H1 (cell line): ENCODE measurements around the gene CABP1.

Experiments
- BRCA1 ChIP-seq: IDR thresholded peaks from 2 replicates; pipeline ENCODE4 v1.6.1; 2012; ENCODE audit warnings: low read depth, low read length, improper control_type of control experiment
- CREB1 ChIP-seq: IDR thresholded peaks from 2 replicates; pipeline ENCODE4 v1.6.1; 2012; ENCODE audit warnings: inconsistent platforms
- EP300 ChIP-seq, 2 experiments: IDR thresholded peaks; 1 replicate in 1 of 2; 2 replicates in 1 of 2; pipeline ENCODE4 v1.6.1; 2011 to 2012; ENCODE audit warnings: low read depth in 2 of 2, low read length in 2 of 2, mild to moderate bottlenecking in 2 of 2, borderline replicate concordance in 1 of 2, inconsistent platforms in 1 of 2, moderate library complexity in 1 of 2
- EZH2 ChIP-seq: fragments of 200-600 bp; sonication (generic); IDR thresholded peaks from 2 replicates; pipeline ENCODE4 v1.7.1; 2012; ENCODE audit warnings: low read depth, mild to moderate bottlenecking, moderate library complexity, low read length, inconsistent platforms; ENCODE audit not compliant: severe bottlenecking
- GTF2F1 ChIP-seq: IDR thresholded peaks from 2 replicates; pipeline ENCODE4 v1.6.1; 2012; ENCODE audit warnings: low read depth, low read length, improper control_type of control experiment, borderline replicate concordance
- JUND ChIP-seq: IDR thresholded peaks from 2 replicates; pipeline ENCODE4 v1.6.1; 2011; ENCODE audit warnings: mild to moderate bottlenecking, improper control_type of control experiment, low read length
- MAFK ChIP-seq: IDR thresholded peaks from 2 replicates; pipeline ENCODE4 v1.6.1; 2012; ENCODE audit warnings: low read depth, mild to moderate bottlenecking, improper control_type of control experiment, low read length
- NRF1 ChIP-seq: IDR thresholded peaks from 2 replicates; pipeline ENCODE4 v1.6.1; 2011; ENCODE audit warnings: mild to moderate bottlenecking, low read depth, low read length, improper control_type of control experiment
- POLR2A ChIP-seq, 2 experiments: IDR thresholded peaks; 1 replicate in 1 of 2; 2 replicates in 1 of 2; pipeline ENCODE4 v1.6.1; 2011; ENCODE audit warnings: low read depth in 2 of 2, low read length in 2 of 2, mild to moderate bottlenecking in 2 of 2; ENCODE audit errors: control extremely low read depth in 1 of 2
- POLR2AphosphoS5 ChIP-seq: IDR thresholded peaks from 2 replicates; pipeline ENCODE4 v1.6.1; 2011; ENCODE audit warnings: low read depth, low read length
- TF ChIP-seq, protein P1 (sequence below), 3 experiments: IDR thresholded peaks; 1 replicate in 2 of 3; 2 replicates in 1 of 3; pipeline versions ENCODE4 v1.5.1 to v1.6.1; 2011; ENCODE audit warnings: low read length in 3 of 3, mild to moderate bottlenecking in 3 of 3, inconsistent platforms in 2 of 3, low read depth in 1 of 3, moderate library complexity in 1 of 3; ENCODE audit not compliant: insufficient read depth in 1 of 3; ENCODE audit errors: control extremely low read depth in 1 of 3
- TF ChIP-seq, protein P2 (sequence below): IDR thresholded peaks from 2 replicates; pipeline ENCODE4 v1.6.1; 2011; ENCODE audit warnings: low read depth, mild to moderate bottlenecking, low read length; ENCODE audit not compliant: insufficient read depth

DNA sequence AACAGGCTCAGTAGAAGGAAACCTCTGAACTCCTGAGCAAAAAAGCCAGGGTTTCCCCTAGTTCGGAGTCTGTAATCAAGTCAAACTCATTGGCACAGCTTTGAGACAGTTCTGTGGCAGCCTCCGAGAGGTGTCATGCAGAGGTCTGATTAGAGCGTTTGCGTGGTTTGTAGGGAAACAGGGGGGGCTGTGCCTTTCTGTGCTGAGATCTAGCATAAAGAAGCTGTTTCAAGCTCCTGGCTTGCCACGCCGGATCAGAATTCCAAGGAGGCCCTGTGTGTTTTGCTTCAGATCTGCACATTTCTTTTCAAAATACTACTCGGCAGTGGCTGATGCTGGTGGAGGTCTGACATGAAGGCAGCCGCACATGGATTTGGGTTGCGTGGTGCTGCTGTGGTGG, 1.7 kb downstream of the CABP1 start:
- TF ChIP-seq MAFK = no peak
- no peak for TF ChIP-seq EZH2
- TF ChIP-seq GTF2F1 = no peak
- TF ChIP-seq EP300 (IDR thresholded peaks at IDR 0.05; ENCODE audit: borderline replicate concordance in 1 of 2, low read depth in 2 of 2, low read length in 2 of 2) = no peak
- TF ChIP-seq, protein P1, sequence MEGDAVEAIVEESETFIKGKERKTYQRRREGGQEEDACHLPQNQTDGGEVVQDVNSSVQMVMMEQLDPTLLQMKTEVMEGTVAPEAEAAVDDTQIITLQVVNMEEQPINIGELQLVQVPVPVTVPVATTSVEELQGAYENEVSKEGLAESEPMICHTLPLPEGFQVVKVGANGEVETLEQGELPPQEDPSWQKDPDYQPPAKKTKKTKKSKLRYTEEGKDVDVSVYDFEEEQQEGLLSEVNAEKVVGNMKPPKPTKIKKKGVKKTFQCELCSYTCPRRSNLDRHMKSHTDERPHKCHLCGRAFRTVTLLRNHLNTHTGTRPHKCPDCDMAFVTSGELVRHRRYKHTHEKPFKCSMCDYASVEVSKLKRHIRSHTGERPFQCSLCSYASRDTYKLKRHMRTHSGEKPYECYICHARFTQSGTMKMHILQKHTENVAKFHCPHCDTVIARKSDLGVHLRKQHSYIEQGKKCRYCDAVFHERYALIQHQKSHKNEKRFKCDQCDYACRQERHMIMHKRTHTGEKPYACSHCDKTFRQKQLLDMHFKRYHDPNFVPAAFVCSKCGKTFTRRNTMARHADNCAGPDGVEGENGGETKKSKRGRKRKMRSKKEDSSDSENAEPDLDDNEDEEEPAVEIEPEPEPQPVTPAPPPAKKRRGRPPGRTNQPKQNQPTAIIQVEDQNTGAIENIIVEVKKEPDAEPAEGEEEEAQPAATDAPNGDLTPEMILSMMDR (IDR thresholded peaks at IDR 0.05; ENCODE audit: control extremely low read depth in 1 of 3, insufficient read depth in 1 of 3, low read depth in 1 of 3, low read length in 3 of 3) = no peak
- no peak for TF ChIP-seq POLR2AphosphoS5
- TF ChIP-seq JUND = no peak
- TF ChIP-seq BRCA1 = no peak
- no peak for TF ChIP-seq CREB1
- no peak for TF ChIP-seq POLR2A (IDR thresholded peaks at IDR 0.05; ENCODE audit: control extremely low read depth in 1 of 2, low read depth in 2 of 2, low read length in 2 of 2)
- TF ChIP-seq, protein P2, sequence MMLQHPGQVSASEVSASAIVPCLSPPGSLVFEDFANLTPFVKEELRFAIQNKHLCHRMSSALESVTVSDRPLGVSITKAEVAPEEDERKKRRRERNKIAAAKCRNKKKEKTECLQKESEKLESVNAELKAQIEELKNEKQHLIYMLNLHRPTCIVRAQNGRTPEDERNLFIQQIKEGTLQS = no peak
- no peak for TF ChIP-seq NRF1
